HepG2 (cell line): ENCODE results near the gene KRTAP5-6. TPM values are rescaled to one million over a fixed set of nuclear protein-coding genes. Genes with fewer than 3 reads are reported as not detected.
A peak's percentile ranks its signal among the peaks of the same experiment; 100 is the strongest.

Experiments used
- AGO2 ChIP-seq: fragments of 200-400 bp; formaldehyde crosslinking; optimal IDR thresholded peaks from 2 replicates; pipeline ENCODE3; 2017; ENCODE audit warnings: mild to moderate bottlenecking, low read depth, low read length, moderate library complexity
- MAF1 ChIP-seq: sonication (generic); formaldehyde crosslinking; IDR thresholded peaks from 2 replicates; pipeline ENCODE4 v1.5.0; 2020; ENCODE audit warnings: missing genetic modification reagents, borderline replicate concordance
- ZBTB38 ChIP-seq: sonication (generic); formaldehyde crosslinking; IDR thresholded peaks from 2 replicates; pipeline ENCODE4 v1.5.1; 2020; ENCODE audit warnings: mild to moderate bottlenecking, missing genetic modification reagents
- ZIK1 ChIP-seq: sonication (generic); formaldehyde crosslinking; IDR thresholded peaks from 2 replicates; pipeline ENCODE4 v1.5.0; 2020; ENCODE audit warnings: mild to moderate bottlenecking, low read depth, missing genetic modification reagents, borderline replicate concordance
- ZNF484 ChIP-seq: sonication (generic); formaldehyde crosslinking; IDR thresholded peaks from 2 replicates; pipeline ENCODE4 v1.5.1; 2020; ENCODE audit warnings: mild to moderate bottlenecking, low read depth, missing genetic modification reagents, borderline replicate concordance
- ZNF782 ChIP-seq: sonication (generic); formaldehyde crosslinking; IDR thresholded peaks from 2 replicates; pipeline ENCODE4 v1.4.0; 2020; ENCODE audit warnings: missing genetic modification reagents, mild to moderate bottlenecking, borderline replicate concordance
- polyA plus RNA-seq, 8 experiments: library from polyadenylated mRNA; depleted of rRNA in 3 of 8; stranded (reverse) in 7 of 8; unstranded in 1 of 8; fragments of >200 nt; fragmentation: Illumina TruSeq in 4 of 8; extraction: Trizol in 4 of 8; gene quantifications; 2 replicates each; pipeline versions ENCODE4 v1.2.1 to v1.2.3, GENCODE V29; 2011 to 2016; ENCODE audit warnings: low read depth in 4 of 8, missing spikeins in 1 of 8, mixed read lengths in 1 of 8; ENCODE audit not compliant: insufficient read depth in 1 of 8
- total RNA-seq, 5 experiments: library from RNA; depleted of rRNA; stranded (reverse); fragments of >200 nt; fragmentation: Illumina TruSeq; extraction: Trizol; gene quantifications; 2 replicates each; pipeline ENCODE4 v1.2.3, GENCODE V29; 2016; ENCODE audit warnings: low read depth in 1 of 5
- TF ChIP-seq, protein P1 (sequence below): sonication (generic); formaldehyde crosslinking; IDR thresholded peaks from 2 replicates; pipeline ENCODE4 v1.4.0; 2020; ENCODE audit warnings: mild to moderate bottlenecking, missing genetic modification reagents
- TF ChIP-seq, protein P2 (sequence below): IDR thresholded peaks from 2 replicates; pipeline ENCODE4 v1.6.1; 2016; ENCODE audit warnings: missing compliant biosample characterization, missing genetic modification reagents, borderline replicate concordance
- TF ChIP-seq, protein P3 (sequence below): sonication (generic); formaldehyde crosslinking; IDR thresholded peaks from 2 replicates; pipeline ENCODE4 v1.4.0; 2020; ENCODE audit warnings: missing genetic modification reagents, borderline replicate concordance
- TF ChIP-seq, protein P4 (sequence below): sonication (generic); formaldehyde crosslinking; IDR thresholded peaks from 2 replicates; pipeline ENCODE4 v1.5.0; 2020; ENCODE audit warnings: missing genetic modification reagents

KRTAP5-6 gene
- total and polyA plus RNA-seq, 2 of the 13 experiments (the other 11 are each of a cell fraction or from before 2014, with no cell fraction given) = not detected

DNA sequence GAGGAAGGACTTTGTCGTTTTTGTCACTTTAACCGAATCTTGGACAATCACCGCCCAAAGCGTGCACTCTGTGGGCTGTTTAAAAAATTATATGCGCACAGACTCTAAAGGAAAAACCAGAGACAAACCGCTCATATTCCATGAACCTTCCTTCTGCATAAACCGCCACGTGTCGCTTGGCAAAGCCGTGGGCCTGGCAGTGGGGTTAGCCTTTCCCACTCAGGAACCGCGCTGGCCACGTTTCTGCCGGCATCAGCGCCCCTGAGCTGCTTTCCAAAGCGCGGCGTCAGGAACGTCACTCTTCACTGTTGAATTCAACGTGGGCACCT lies 44.6 kb upstream of the KRTAP5-6 start (continued):
- TF ChIP-seq MAF1 (CRISPR knock-in tag) (0 out of 2 replicates have a peak, but pooled peaks have one; percentile 29), ZIK1 (CRISPR knock-in tag) (0 out of 2 replicates have a peak, but pooled peaks have one; percentile 8), AGO2 (no peak), ZNF782 (CRISPR knock-in tag) (no peak), ZBTB38 (CRISPR knock-in tag) (peak; percentile 3; the same call in 1 of the 2 replicates), ZNF484 (no peak)
- TF ChIP-seq, protein P1, sequence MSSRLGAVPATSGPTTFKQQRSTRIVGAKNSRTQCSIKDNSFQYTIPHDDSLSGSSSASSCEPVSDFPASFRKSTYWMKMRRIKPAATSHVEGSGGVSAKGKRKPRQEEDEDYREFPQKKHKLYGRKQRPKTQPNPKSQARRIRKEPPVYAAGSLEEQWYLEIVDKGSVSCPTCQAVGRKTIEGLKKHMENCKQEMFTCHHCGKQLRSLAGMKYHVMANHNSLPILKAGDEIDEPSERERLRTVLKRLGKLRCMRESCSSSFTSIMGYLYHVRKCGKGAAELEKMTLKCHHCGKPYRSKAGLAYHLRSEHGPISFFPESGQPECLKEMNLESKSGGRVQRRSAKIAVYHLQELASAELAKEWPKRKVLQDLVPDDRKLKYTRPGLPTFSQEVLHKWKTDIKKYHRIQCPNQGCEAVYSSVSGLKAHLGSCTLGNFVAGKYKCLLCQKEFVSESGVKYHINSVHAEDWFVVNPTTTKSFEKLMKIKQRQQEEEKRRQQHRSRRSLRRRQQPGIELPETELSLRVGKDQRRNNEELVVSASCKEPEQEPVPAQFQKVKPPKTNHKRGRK (CRISPR knock-in tag) = 0 out of 2 replicates have a peak, but pooled peaks have one; percentile 16
- TF ChIP-seq, protein P2, sequence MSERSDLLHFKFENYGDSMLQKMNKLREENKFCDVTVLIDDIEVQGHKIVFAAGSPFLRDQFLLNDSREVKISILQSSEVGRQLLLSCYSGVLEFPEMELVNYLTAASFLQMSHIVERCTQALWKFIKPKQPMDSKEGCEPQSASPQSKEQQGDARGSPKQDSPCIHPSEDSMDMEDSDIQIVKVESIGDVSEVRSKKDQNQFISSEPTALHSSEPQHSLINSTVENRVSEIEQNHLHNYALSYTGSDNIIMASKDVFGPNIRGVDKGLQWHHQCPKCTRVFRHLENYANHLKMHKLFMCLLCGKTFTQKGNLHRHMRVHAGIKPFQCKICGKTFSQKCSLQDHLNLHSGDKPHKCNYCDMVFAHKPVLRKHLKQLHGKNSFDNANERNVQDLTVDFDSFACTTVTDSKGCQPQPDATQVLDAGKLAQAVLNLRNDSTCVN (CRISPR knock-in tag) = no peak
- TF ChIP-seq, protein P3, sequence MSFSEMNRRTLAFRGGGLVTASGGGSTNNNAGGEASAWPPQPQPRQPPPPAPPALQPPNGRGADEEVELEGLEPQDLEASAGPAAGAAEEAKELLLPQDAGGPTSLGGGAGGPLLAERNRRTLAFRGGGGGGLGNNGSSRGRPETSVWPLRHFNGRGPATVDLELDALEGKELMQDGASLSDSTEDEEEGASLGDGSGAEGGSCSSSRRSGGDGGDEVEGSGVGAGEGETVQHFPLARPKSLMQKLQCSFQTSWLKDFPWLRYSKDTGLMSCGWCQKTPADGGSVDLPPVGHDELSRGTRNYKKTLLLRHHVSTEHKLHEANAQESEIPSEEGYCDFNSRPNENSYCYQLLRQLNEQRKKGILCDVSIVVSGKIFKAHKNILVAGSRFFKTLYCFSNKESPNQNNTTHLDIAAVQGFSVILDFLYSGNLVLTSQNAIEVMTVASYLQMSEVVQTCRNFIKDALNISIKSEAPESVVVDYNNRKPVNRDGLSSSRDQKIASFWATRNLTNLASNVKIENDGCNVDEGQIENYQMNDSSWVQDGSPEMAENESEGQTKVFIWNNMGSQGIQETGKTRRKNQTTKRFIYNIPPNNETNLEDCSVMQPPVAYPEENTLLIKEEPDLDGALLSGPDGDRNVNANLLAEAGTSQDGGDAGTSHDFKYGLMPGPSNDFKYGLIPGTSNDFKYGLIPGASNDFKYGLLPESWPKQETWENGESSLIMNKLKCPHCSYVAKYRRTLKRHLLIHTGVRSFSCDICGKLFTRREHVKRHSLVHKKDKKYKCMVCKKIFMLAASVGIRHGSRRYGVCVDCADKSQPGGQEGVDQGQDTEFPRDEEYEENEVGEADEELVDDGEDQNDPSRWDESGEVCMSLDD (CRISPR knock-in tag) = no peak
- TF ChIP-seq, protein P4, sequence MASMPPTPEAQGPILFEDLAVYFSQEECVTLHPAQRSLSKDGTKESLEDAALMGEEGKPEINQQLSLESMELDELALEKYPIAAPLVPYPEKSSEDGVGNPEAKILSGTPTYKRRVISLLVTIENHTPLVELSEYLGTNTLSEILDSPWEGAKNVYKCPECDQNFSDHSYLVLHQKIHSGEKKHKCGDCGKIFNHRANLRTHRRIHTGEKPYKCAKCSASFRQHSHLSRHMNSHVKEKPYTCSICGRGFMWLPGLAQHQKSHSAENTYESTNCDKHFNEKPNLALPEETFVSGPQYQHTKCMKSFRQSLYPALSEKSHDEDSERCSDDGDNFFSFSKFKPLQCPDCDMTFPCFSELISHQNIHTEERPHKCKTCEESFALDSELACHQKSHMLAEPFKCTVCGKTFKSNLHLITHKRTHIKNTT (CRISPR knock-in tag) = no peak
